ENCODE data around the gene GTF3C4.

GTF3C4 gene

DNA sequence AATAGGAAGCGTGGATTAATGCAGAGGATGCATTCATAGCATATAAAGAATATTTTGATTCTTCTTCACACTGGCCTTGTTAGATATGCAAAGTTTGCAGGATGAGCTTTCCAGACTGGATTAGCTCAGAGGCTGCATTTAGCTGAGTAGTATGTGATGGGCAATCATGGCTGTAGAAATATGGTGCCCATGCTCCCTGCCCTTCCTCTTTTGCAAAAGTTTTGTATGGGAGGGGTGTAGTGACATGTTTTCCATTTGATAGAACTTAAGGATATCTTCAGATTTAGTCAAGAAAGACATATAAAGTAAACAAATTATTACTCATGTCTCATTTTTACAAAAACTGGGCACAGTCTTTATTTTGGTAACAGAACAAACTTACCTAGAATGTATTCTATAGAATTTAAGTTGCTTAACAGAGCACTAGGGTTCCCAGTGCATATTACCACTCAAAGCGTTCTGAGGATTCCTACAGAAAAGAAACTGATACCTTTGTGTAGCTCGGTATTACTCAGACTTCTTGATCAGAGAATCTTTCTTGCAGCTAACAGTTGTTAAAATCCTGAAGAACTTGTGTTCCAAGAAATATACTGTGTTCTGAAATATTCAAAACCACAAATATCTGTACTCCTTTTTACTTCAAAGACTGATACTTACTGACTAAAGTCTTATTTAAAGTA is 9.8 kb downstream of the GTF3C4 start:
- Histone ChIP-seq H3K27me3 (replicated peaks; ENCODE audit: control insufficient read depth, insufficient read depth, low read length) (no peaks in the 10 kb centered on the region), H3K36me3 (ENCODE audit: control insufficient read depth, insufficient read depth, low read length) (peaks cover 22% of the 10 kb centered on the region), H3K4me3 (replicated peaks; ENCODE audit: low read depth, low read length) (no peak overlapping the region)
- no peak for DNase-seq (ENCODE audit: extremely low read depth, insufficient read length)
- TF ChIP-seq, protein P1, sequence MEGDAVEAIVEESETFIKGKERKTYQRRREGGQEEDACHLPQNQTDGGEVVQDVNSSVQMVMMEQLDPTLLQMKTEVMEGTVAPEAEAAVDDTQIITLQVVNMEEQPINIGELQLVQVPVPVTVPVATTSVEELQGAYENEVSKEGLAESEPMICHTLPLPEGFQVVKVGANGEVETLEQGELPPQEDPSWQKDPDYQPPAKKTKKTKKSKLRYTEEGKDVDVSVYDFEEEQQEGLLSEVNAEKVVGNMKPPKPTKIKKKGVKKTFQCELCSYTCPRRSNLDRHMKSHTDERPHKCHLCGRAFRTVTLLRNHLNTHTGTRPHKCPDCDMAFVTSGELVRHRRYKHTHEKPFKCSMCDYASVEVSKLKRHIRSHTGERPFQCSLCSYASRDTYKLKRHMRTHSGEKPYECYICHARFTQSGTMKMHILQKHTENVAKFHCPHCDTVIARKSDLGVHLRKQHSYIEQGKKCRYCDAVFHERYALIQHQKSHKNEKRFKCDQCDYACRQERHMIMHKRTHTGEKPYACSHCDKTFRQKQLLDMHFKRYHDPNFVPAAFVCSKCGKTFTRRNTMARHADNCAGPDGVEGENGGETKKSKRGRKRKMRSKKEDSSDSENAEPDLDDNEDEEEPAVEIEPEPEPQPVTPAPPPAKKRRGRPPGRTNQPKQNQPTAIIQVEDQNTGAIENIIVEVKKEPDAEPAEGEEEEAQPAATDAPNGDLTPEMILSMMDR (IDR thresholded peaks at IDR 0.05; ENCODE audit: insufficient read depth, low read length, poor library complexity, severe bottlenecking), result no peak

DNA sequence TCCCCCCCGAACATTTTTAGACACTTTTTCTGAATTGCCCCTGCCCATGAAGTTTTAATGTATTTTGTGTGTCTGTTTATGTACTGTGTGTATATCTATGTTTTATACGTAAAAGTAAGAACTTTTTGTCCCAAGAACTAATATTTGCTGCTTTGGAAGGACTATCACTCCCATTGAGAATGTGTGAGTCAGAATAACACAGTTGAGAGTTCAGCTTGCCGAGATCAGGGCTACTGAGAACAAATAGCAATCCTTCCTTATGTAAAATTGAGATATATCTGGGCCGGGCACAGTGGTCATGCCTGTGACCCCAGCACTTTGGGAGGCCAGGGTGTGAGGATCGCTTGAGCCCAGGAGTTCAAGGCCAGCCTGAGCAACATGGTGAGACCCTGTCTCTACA is 11.3 kb downstream of the GTF3C4 start:
- TF ChIP-seq, protein P1 (IDR thresholded peaks at IDR 0.05; ENCODE audit: insufficient read depth, low read length, poor library complexity, severe bottlenecking), result no peak
- peaks cover 22% of the 10 kb centered on the region for H3K36me3 ChIP-seq (ENCODE audit: control insufficient read depth, insufficient read depth, low read length)
- H3K27me3 ChIP-seq (replicated peaks; ENCODE audit: control insufficient read depth, insufficient read depth, low read length), result no peaks in the 10 kb centered on the region
- no peak for DNase-seq (ENCODE audit: extremely low read depth, insufficient read length)
- H3K4me3 ChIP-seq (replicated peaks; ENCODE audit: low read depth, low read length), result no peak overlapping the region

DNA sequence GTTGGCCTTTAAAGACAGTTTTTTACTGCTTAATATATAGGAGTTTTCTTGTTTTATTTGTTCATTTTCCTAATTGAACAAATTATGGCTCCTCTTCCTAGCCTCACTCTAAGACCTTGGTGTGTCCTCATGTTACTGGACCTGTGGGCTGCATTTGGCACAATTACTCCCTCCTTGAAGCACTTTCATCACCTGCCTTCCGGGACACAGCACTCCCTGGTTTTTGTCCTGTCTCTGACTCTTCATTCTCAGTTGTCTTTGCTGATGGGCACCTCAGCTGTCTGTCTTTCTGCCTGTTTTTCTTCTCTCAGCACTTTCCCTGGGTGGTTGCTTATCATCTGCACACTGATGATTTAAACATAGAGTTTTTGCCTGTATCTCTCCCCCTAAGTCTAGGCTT is 13.6 kb downstream of the GTF3C4 start:
- TF ChIP-seq, protein P1 (IDR thresholded peaks at IDR 0.05; ENCODE audit: insufficient read depth, low read length, poor library complexity, severe bottlenecking), result no peak
- Histone ChIP-seq H3K36me3 (ENCODE audit: control insufficient read depth, insufficient read depth, low read length) (peaks cover 20% of the 10 kb centered on the region), H3K27me3 (replicated peaks; ENCODE audit: control insufficient read depth, insufficient read depth, low read length) (no peaks in the 10 kb centered on the region), H3K4me3 (replicated peaks; ENCODE audit: low read depth, low read length) (no peak overlapping the region)
- DNase-seq (ENCODE audit: extremely low read depth, insufficient read length), result no peak

DNA sequence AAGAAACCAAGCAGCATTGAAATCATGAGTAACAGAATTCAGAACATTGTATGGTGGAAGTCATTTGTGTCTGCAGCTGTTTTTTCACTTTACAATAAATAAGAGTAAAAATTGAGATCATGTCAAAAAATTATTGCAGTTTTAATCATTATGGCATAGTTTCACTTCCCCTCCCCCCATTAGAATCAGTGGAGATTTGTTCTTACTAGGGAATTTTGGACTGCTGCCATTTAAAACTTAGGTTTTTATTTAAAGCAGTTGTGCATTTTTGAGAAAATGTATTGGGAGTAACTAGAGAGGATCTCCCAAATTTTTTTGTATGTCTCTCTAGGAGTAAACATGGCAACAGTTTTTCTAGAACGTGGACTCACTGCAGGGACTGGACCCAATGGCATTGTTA is 20.4 kb downstream of the GTF3C4 start:
- TF ChIP-seq, protein P1 (IDR thresholded peaks at IDR 0.05; ENCODE audit: insufficient read depth, low read length, poor library complexity, severe bottlenecking), result no peak
- H3K36me3 ChIP-seq (ENCODE audit: control insufficient read depth, insufficient read depth, low read length), result peaks cover 14% of the 10 kb centered on the region

DNA sequence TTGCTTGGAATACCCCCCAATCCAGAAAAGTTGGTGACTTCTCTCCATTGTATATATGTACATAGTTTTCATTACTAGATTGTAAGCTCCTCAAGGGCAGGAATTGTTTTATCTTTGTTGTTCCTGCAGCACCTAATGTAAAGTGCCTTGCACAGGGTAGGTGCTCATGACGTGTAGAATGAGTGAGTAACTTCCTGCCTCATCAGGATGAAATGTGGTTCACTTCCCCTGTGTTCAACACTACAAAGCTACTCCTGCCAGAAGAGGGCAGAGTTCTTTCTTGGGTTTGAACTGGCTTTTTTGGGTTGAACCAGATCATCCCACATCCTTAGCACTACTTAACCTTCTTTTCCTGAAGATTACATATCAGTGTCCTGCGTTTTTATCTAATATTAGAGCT is 23.9 kb downstream of the GTF3C4 start:
- H3K4me3 ChIP-seq (replicated peaks; ENCODE audit: low read depth, low read length), result no peak overlapping the region
- DNase-seq (ENCODE audit: extremely low read depth, insufficient read length), result no peak
- H3K36me3 ChIP-seq (ENCODE audit: control insufficient read depth, insufficient read depth, low read length), result peaks cover 6% of the 10 kb centered on the region
- TF ChIP-seq, protein P1 (IDR thresholded peaks at IDR 0.05; ENCODE audit: insufficient read depth, low read length, poor library complexity, severe bottlenecking), result no peak
- H3K27me3 ChIP-seq (replicated peaks; ENCODE audit: control insufficient read depth, insufficient read depth, low read length), result no peaks in the 10 kb centered on the region

More for the DNA sequence above, 20.4 kb downstream of the GTF3C4 start:
- H3K27me3 ChIP-seq (replicated peaks; ENCODE audit: control insufficient read depth, insufficient read depth, low read length), result no peaks in the 10 kb centered on the region
- no peak for DNase-seq (ENCODE audit: extremely low read depth, insufficient read length)
- no peak overlapping the region for H3K4me3 ChIP-seq (replicated peaks; ENCODE audit: low read depth, low read length)

DNA sequence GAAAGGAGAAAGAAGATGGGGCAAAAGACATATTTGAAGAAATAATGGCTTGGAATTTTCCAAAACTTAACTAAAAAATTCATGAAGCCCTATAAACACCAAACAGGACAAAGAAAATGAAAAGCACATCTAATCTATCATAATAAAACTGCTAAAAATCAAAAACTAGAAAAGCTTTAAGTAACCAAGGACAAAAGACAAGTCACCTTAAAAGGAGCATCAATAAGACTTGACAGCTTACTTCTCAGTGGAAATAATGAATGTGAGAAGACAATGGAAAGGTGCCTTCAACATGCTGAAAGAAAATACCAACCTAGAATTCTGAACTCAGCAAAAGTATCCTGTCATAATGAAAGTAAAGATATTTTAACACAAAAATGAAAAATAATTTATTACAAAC is 27.0 kb downstream of the GTF3C4 start:
- TF ChIP-seq, protein P1 (IDR thresholded peaks at IDR 0.05; ENCODE audit: insufficient read depth, low read length, poor library complexity, severe bottlenecking), result no peak
- no peaks in the 10 kb centered on the region for H3K27me3 ChIP-seq (replicated peaks; ENCODE audit: control insufficient read depth, insufficient read depth, low read length)

More for the DNA sequence above, 27.0 kb downstream of the GTF3C4 start:
- DNase-seq (ENCODE audit: extremely low read depth, insufficient read length), result no peak
- Histone ChIP-seq H3K4me3 (replicated peaks; ENCODE audit: low read depth, low read length) (no peak overlapping the region), H3K36me3 (ENCODE audit: control insufficient read depth, insufficient read depth, low read length) (no peaks in the 10 kb centered on the region)
